ENCODE measurements around the gene PRR14L. TPM values are rescaled to one million over a fixed set of nuclear protein-coding genes. Genes with fewer than 3 reads are reported as not detected.
A peak's percentile ranks its signal among the peaks of the same experiment; 100 is the strongest.

PRR14L gene
- total and polyA plus RNA-seq, 2 of the 13 experiments (the other 11 are each of a cell fraction or from before 2014, with no cell fraction given) = 6.6 to 16.5 TPM

- TF ChIP-seq UBTF (CRISPR knock-in tag; IDR thresholded peaks at IDR 0.05) (peak; percentile 78), U2AF2 (IDR thresholded peaks at IDR 0.05; ENCODE audit: low read depth, low read length) (no peak), HDAC2 (CRISPR knock-in tag; IDR thresholded peaks at IDR 0.05) (peak; percentile 81), SMAD3 (CRISPR knock-in tag; IDR thresholded peaks at IDR 0.05) (0 out of 2 replicates have a peak, but pooled peaks have one; percentile 22), ZNF768 (CRISPR knock-in tag; IDR thresholded peaks at IDR 0.05) (peak; percentile 45; the same call in 1 of the 2 replicates), ZNF552 (CRISPR knock-in tag; IDR thresholded peaks at IDR 0.05; ENCODE audit: borderline replicate concordance) (no peak), ZNF839 (CRISPR knock-in tag; IDR thresholded peaks at IDR 0.05; ENCODE audit: borderline replicate concordance) (no peak), ZFP37 (CRISPR knock-in tag; IDR thresholded peaks at IDR 0.05; ENCODE audit: borderline replicate concordance) (no peak), HOXA3 (CRISPR knock-in tag; IDR thresholded peaks at IDR 0.05) (peak; percentile 98), ZBTB37 (CRISPR knock-in tag; IDR thresholded peaks at IDR 0.05) (no peak), MLLT10 (CRISPR knock-in tag; IDR thresholded peaks at IDR 0.05) (no peak), ZSCAN25 (CRISPR knock-in tag; IDR thresholded peaks at IDR 0.05) (peak; percentile 21; the same call in 1 of the 2 replicates), ZMAT3 (CRISPR knock-in tag; conservative IDR thresholded peaks at IDR 0.05) (peak; percentile 71)
- TF ChIP-seq, protein P1, sequence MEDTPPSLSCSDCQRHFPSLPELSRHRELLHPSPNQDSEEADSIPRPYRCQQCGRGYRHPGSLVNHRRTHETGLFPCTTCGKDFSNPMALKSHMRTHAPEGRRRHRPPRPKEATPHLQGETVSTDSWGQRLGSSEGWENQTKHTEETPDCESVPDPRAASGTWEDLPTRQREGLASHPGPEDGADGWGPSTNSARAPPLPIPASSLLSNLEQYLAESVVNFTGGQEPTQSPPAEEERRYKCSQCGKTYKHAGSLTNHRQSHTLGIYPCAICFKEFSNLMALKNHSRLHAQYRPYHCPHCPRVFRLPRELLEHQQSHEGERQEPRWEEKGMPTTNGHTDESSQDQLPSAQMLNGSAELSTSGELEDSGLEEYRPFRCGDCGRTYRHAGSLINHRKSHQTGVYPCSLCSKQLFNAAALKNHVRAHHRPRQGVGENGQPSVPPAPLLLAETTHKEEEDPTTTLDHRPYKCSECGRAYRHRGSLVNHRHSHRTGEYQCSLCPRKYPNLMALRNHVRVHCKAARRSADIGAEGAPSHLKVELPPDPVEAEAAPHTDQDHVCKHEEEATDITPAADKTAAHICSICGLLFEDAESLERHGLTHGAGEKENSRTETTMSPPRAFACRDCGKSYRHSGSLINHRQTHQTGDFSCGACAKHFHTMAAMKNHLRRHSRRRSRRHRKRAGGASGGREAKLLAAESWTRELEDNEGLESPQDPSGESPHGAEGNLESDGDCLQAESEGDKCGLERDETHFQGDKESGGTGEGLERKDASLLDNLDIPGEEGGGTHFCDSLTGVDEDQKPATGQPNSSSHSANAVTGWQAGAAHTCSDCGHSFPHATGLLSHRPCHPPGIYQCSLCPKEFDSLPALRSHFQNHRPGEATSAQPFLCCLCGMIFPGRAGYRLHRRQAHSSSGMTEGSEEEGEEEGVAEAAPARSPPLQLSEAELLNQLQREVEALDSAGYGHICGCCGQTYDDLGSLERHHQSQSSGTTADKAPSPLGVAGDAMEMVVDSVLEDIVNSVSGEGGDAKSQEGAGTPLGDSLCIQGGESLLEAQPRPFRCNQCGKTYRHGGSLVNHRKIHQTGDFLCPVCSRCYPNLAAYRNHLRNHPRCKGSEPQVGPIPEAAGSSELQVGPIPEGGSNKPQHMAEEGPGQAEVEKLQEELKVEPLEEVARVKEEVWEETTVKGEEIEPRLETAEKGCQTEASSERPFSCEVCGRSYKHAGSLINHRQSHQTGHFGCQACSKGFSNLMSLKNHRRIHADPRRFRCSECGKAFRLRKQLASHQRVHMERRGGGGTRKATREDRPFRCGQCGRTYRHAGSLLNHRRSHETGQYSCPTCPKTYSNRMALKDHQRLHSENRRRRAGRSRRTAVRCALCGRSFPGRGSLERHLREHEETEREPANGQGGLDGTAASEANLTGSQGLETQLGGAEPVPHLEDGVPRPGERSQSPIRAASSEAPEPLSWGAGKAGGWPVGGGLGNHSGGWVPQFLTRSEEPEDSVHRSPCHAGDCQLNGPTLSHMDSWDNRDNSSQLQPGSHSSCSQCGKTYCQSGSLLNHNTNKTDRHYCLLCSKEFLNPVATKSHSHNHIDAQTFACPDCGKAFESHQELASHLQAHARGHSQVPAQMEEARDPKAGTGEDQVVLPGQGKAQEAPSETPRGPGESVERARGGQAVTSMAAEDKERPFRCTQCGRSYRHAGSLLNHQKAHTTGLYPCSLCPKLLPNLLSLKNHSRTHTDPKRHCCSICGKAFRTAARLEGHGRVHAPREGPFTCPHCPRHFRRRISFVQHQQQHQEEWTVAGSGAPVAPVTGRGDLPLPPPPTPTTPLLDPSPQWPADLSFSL (CRISPR knock-in tag; IDR thresholded peaks at IDR 0.05) = no peak
- TF ChIP-seq, protein P2, sequence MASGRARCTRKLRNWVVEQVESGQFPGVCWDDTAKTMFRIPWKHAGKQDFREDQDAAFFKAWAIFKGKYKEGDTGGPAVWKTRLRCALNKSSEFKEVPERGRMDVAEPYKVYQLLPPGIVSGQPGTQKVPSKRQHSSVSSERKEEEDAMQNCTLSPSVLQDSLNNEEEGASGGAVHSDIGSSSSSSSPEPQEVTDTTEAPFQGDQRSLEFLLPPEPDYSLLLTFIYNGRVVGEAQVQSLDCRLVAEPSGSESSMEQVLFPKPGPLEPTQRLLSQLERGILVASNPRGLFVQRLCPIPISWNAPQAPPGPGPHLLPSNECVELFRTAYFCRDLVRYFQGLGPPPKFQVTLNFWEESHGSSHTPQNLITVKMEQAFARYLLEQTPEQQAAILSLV (CRISPR knock-in tag; IDR thresholded peaks at IDR 0.05; ENCODE audit: borderline replicate concordance) = peak; percentile 84; the same call in 1 of the 2 replicates
- TF ChIP-seq, protein P3, sequence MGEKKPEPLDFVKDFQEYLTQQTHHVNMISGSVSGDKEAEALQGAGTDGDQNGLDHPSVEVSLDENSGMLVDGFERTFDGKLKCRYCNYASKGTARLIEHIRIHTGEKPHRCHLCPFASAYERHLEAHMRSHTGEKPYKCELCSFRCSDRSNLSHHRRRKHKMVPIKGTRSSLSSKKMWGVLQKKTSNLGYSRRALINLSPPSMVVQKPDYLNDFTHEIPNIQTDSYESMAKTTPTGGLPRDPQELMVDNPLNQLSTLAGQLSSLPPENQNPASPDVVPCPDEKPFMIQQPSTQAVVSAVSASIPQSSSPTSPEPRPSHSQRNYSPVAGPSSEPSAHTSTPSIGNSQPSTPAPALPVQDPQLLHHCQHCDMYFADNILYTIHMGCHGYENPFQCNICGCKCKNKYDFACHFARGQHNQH (CRISPR knock-in tag; IDR thresholded peaks at IDR 0.05) = peak; percentile 57; the same call in 1 of the 2 replicates
Measured at GRCh38 chr22:31661851-31662667, 87.9 kb downstream of the PRR14L start, which contains the start of gene PISD (continued).

Data from HepG2 (cell line).